HG03571 (cell line): Measurements from ENCODE around the gene PTCD2.
"Not testable (repeated sequence)": the region's sequence is repeated elsewhere in the genome, so short reads cannot be mapped to it uniquely, and the experiment has no call there.

Experiments
- ATAC-seq: cut with Tn5 transposase; IDR thresholded peaks from one replicate; pipeline ENCODE4 v1.9.1; 2021; ENCODE audit not compliant: unreplicated experiment

The PTCD2 gene

GRCh38 chr5:72377910-72378638 lies 57.9 kb downstream of the PTCD2 start:
- no peak for ATAC-seq

GRCh38 chr5:72378639-72379289 lies 58.6 kb downstream of the PTCD2 start:
- no peak for ATAC-seq

- no peak for ATAC-seq
Measured at GRCh38 chr5:72379936-72380335, 59.8 kb downstream of the PTCD2 start.

GRCh38 chr5:72380492-72381274 lies 60.5 kb downstream of the PTCD2 start:
- no peak for ATAC-seq

GRCh38 chr5:72383280-72383679 lies 63.1 kb downstream of the PTCD2 start:
- ATAC-seq, result no peak

GRCh38 chr5:72383726-72384125 lies 63.6 kb downstream of the PTCD2 start:
- ATAC-seq, result no peak

GRCh38 chr5:72386639-72387038 lies 66.5 kb downstream of the PTCD2 start:
- no peak for ATAC-seq

- no peak for ATAC-seq
Measured at GRCh38 chr5:72387985-72388384, 67.8 kb downstream of the PTCD2 start.

GRCh38 chr5:72388646-72389045 lies 68.5 kb downstream of the PTCD2 start:
- ATAC-seq, result no peak

- ATAC-seq, result no peak
Measured at GRCh38 chr5:72390836-72391235, 70.7 kb downstream of the PTCD2 start.

- ATAC-seq, result no peak
Measured at GRCh38 chr5:72392326-72392733, 72.2 kb downstream of the PTCD2 start.

GRCh38 chr5:72393052-72393451 lies 72.9 kb downstream of the PTCD2 start:
- no peak for ATAC-seq

- no peak for ATAC-seq
Measured at GRCh38 chr5:72394688-72395087, 74.5 kb downstream of the PTCD2 start.

- no peak for ATAC-seq
Measured at GRCh38 chr5:72397836-72398235, 77.7 kb downstream of the PTCD2 start.

GRCh38 chr5:72400950-72401349 lies 80.8 kb downstream of the PTCD2 start:
- no peak for ATAC-seq

- ATAC-seq, result no peak
Measured at GRCh38 chr5:72402381-72402890, 82.3 kb downstream of the PTCD2 start.

- no peak for ATAC-seq
Measured at GRCh38 chr5:72402959-72403628, 82.9 kb downstream of the PTCD2 start.

- not testable (repeated sequence) for ATAC-seq
Measured at GRCh38 chr5:72404771-72405170, 84.6 kb downstream of the PTCD2 start.

- no peak for ATAC-seq
Measured at GRCh38 chr5:72407078-72407477, 86.9 kb downstream of the PTCD2 start.

- no peak for ATAC-seq
Measured at GRCh38 chr5:72407541-72407940, 87.4 kb downstream of the PTCD2 start.

GRCh38 chr5:72408127-72408526 lies 88.0 kb downstream of the PTCD2 start:
- ATAC-seq, result no peak
